Stimulated activated CD8-positive, alpha-beta memory T cell treated with anti-CD3 and anti-CD28 coated beads, Interleukin-15, amount 100 ng/mL, for 24 hours (primary cell): ENCODE measurements around the gene RXFP2.

Experiments
- DNase-seq: peaks from one replicate; pipeline ENCODE4 v3.0.0-alpha.2; 2020; ENCODE audit warnings: low read depth

Gene RXFP2

DNA sequence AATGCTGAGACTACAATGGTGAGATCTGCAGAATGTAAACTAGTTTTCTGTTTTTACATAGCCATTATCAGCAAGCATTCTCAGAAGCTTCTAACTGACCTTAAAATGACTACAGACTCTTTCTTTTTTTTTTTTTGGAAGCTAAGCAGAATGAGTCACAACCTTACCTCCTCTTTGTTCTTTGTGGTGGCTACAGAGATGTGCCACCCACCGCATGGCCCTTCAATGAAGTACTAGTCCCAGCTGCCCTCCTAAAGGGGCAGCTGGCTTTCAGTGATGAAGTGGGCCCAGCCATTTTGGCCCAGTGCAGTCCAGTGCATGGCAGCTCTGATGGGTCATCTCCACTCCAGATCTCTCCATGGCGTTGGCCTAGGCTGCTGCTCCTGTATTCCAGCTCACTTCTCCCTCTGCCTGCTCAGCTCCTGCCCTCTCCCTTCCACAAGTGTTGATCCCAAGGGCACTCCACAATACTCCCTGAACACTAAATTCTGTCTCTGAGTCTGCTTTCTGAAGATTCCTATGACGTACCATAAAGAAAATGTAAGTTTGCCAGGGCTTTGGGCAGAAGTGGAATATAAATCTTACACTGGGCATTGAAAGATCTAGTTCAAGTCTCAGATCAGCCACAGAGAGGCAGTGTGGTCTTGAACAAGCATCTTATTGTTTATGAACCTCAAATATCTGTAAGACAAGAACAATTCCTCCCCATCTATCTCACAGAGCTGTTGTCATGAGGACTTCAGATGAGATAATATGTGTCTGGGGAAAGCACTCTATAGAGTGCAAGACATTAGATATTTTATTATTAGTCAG is 85.6 kb downstream of the RXFP2 start:
- no peak for DNase-seq

DNA sequence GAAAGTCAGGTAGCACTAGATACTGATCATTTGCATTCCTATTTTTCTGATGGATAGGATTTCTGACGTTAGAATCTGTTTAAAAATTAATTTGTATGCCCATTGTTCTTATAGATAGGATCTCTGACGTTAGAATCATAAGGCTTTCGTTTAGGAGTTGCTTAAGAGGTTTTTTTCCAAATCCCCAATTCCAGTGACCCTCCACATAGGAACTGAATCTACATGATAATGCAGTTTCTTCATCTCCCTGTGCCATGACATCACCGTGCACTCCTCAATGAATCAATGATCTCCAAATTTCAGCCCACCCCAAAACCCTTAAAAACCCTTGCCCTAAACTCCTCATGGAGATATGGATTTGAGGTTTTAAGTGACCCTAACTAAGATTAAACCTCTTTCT is 87.2 kb downstream of the RXFP2 start:
- DNase-seq: no peak

DNA sequence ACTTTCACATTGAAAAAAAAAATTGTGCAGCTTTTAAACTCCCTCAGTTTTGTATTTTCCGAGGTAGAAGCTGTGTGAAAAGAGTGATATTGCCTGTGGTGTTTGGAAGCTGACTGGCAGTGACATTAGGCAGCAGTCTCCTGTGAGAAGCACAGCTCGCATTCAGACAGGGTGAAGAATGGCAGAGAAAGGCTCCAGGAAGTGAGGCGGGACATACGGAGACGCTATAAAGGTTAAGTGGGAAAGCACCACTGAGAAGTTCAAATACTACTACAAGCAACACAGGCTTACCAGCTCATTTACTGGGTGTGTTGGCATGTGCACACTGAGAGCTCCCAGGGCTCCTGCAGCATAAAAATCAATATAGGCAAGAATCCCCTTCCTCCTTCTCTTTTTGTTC is 88.4 kb downstream of the RXFP2 start:
- DNase-seq: no peak

DNA sequence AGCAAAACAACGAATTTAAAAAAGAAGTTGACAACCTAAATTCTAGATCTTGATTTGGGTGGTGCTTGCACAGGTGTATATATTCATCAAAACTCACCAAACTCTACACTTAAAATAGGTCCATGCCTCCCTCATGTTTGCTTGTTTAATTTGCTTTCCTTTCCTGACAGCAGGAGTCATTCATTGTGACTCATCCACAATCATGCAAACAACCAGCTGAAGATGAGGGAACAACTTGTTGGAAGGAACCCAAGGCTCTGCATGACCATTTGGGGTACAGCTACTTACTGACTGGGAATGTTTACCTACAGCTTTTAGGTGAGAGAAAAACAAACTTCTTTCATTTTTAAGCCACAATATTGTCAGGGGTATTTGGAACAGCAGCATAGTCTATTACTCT is 96.6 kb downstream of the RXFP2 start:
- no peak for DNase-seq

DNA sequence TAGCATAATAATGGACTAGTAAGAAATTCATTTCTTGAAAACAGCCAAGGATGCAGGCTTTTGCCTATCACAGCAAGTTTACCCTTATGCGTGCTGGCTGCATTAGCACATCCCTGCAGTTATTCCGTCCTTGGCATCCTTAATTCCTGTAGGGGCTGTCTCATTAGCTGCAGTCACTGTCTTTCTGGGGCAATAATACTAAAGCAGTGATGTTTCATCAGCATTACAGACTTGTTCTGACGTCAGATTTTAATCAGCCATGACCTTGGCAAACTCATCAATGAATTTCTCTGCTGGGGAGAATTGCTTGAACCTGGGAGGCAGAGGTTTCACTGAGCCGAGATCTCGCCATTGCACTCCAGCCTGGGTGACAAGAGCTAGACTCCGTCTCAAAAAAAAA is 103.7 kb downstream of the RXFP2 start:
- DNase-seq: no peak

DNA sequence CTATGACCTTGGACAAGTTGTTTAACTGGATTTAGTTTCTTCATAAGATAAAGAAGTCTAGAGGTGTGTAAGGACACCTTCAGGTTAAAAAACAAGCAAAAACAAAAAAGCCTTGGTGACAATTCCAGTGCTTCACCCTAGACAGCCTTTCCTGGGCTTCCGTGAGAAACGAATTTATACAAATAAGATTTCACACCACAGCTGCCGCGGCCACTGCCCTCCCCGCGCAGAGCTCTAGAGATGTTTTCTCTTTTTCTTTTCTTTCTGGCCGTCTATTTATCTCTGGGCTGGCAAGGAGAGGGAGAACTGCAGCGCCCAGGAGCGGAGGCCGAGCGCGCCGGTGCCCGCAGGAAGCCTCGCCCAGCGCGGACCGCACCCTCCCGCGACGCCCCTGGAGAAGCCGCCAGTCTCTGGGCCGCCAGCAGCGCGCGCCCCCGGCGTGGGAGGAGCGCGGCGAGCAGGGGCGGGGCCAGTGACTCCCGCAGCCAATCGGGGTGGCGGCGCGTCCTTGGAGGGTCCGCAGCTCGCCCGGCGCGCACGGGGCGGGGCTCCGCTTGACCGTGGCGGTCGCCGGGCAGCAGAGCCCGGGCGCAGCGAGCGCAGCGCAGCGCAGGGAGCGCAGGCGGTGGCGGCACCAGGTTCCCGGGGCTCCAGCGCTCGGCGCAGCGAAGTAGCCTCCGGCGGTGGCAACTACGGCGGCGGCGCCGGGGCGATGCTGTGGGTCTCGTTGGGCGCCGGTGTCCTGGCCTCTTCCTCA is 107.0 kb downstream of the RXFP2 start:
- peak; percentile 55 for DNase-seq

DNA sequence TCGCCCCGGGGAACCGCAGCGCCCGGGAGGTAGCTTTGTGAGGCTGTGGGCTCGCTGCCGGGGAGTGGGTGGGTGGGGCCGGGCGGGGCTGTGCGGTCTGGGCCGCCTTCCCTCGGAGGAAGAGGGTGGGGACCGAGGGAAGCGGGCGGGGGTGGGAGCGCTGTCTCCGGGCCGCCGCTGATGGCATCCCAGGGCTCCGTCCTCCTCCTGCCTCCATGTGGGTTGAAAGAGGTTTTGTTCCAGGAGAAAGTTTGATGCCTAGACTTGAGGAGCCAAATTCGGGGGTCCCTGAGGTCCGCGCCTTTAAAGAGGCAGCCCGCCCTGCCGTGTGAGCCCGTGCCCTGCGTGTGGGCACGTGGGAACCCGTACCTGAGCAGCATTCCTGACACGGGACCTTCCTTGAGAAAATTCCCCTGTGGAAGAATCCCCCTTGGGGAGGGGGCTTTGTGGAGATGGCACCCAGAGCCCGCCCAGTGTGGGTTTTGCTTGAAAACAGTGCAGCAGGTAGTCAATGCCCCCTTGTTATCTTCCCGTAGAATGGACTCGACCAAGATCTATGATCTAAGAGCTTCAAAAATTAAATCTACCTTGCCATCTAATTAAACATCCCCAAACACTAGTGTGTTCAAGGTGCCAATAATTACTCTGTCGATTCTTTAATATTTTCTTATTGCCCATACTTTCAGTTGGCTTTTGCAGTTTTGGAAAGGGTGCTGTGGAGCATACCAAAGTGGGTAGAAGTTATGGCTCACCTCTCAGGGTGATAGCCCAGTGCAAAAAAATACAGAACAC is 107.8 kb downstream of the RXFP2 start:
- no peak for DNase-seq

DNA sequence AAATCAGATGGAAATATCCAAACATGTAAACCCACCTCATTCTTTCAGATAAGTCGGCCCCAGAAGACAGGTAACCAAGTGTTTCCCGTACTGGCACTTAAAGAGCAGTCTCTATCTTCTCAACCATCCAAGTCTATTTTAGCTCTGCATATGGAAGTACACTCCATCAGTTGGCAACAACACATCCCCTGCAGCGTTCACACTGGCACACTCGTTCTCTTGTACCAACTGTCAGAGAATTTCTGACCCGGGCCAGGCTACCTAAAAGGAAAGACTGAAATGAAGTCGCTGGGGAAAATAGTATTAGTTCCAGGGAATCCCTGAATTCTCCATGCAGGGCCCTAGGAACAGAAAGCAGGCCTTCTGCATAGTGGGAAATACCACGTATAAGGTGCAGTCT is 109.3 kb downstream of the RXFP2 start:
- DNase-seq: no peak

DNA sequence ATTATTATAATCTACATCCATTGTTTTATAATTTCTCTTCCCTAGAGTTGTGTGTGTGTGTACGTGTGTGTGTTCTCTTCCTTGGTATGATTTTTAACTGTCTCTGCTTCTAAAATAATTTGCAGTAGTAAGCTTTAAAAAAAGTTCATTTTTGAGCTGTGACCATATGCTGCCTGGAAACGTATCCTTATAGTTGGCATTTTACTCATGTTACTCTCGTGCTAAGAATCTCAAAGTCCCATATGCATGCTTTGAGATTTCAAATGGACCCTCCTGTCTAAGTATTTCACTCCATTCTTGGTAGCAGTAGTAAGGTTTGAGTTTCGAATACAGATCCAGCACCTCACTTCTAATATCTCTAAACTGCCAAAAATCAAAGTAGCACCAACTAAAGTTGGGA is 109.9 kb downstream of the RXFP2 start:
- DNase-seq: no peak

DNA sequence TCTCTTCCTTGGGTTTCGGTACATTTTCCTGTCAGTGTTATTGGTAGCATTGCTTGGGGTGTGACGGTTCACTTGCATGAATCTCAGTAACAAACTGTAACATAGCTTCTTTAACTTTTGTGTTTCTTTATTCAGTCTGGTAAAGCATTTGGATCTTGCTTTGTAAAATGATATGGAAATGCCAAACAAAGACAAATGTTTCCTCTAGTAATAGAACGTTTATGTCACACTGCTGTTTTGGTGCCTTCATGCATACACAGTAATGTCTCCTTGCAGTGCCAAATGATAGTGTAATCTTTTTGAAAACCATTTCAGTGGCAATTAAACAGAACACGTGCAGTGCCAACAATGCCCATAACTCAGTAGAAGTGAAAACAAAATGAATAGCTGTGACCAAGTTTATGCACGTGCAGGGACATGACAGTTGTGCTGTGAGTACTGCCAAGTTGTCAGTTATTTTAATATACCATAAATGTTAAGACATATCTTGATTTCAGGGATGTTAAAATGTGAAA is 110.8 kb downstream of the RXFP2 start:
- no peak for DNase-seq

DNA sequence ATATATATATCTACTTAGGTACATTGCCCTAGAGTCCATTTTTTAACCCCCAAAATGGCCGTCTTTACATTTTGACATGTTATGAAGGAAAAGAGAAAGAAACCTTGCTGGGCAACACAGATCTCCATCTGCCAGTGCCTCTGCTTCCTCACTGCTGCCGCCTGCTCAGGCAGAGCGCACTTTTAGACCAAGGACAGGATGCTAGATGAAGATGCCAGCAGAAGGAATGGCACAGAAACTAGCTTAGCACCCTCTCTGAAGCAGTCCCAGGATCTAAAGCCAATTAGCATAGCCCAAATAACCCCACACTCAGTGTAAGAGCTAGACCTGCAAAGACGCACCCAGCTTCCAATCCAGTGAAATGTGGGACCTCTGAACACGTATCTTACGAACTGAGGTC is 111.9 kb downstream of the RXFP2 start:
- no peak for DNase-seq
